Osteoblast (primary cell): ENCODE results near the gene CRYBG2. TPM values are rescaled to one million over a fixed set of nuclear protein-coding genes. Genes with fewer than 3 reads are reported as not detected.
A peak's percentile ranks its signal among the peaks of the same experiment; 100 is the strongest.
"Not testable (repeated sequence)": the region's sequence is repeated elsewhere in the genome, so short reads cannot be mapped to it uniquely, and the experiment has no call there.

Experiments
- DNase-seq: peaks from one replicate; pipeline ENCODE4 v3.0.0; 2011; ENCODE audit warnings: low spot score, mixed read lengths; ENCODE audit not compliant: insufficient read length; ENCODE audit errors: missing footprints
- H2AFZ ChIP-seq: 2 replicates; pipeline ENCODE4 v1.6.0; 2011; ENCODE audit warnings: mild to moderate bottlenecking, low read length
- H3K27ac ChIP-seq: 2 replicates; pipeline ENCODE4 v1.5.1; 2011; ENCODE audit warnings: mild to moderate bottlenecking, low read depth, low read length, moderate library complexity
- H3K27me3 ChIP-seq: 2 replicates; pipeline ENCODE4 v1.6.0; 2012; ENCODE audit warnings: mild to moderate bottlenecking, control low read depth, inconsistent platforms, low read length, moderate library complexity; ENCODE audit not compliant: insufficient read depth
- H3K36me3 ChIP-seq: 2 replicates; pipeline ENCODE4 v1.5.1; 2011; ENCODE audit warnings: mild to moderate bottlenecking, low read length, control low read depth, moderate library complexity; ENCODE audit not compliant: insufficient read depth
- H3K4me1 ChIP-seq: 2 replicates; pipeline ENCODE4 v1.5.1; 2011; ENCODE audit warnings: mild to moderate bottlenecking, low read length, control low read depth, moderate library complexity; ENCODE audit not compliant: insufficient read depth
- H3K4me2 ChIP-seq: 2 replicates; pipeline ENCODE4 v1.6.0; 2011; ENCODE audit warnings: mild to moderate bottlenecking, low read length; ENCODE audit not compliant: insufficient read depth
- H3K4me3 ChIP-seq: fragments of 200-600 bp; sonication (generic); 3 replicates; pipeline ENCODE4 v1.5.1; 2012; ENCODE audit warnings: mild to moderate bottlenecking, low read length, inconsistent platforms; ENCODE audit not compliant: insufficient read depth
- H3K79me2 ChIP-seq: 2 replicates; pipeline ENCODE4 v1.6.0; 2012; ENCODE audit warnings: mild to moderate bottlenecking, low read length, control low read depth, inconsistent platforms; ENCODE audit not compliant: insufficient read depth
- H3K9me3 ChIP-seq: 2 replicates; pipeline ENCODE4 v1.5.1; 2011; ENCODE audit warnings: low read depth, low read length, control low read depth
- H4K20me1 ChIP-seq: 2 replicates; pipeline ENCODE4 v1.6.0; 2012; ENCODE audit warnings: mild to moderate bottlenecking, low read length, control low read depth; ENCODE audit not compliant: insufficient read depth
- total RNA-seq: library from RNA; depleted of rRNA; stranded (reverse); fragments of >200 nt; gene quantifications from 2 replicates; pipeline ENCODE4 v1.2.3, GENCODE V29; 2012
- TF ChIP-seq, protein P1 (sequence below): IDR thresholded peaks from 2 replicates; pipeline ENCODE4 v1.5.1; 2011; ENCODE audit warnings: mild to moderate bottlenecking, low read depth, low read length, moderate library complexity; ENCODE audit errors: extremely low read depth

Gene CRYBG2
- total RNA-seq, 1 donor = not detected

DNA sequence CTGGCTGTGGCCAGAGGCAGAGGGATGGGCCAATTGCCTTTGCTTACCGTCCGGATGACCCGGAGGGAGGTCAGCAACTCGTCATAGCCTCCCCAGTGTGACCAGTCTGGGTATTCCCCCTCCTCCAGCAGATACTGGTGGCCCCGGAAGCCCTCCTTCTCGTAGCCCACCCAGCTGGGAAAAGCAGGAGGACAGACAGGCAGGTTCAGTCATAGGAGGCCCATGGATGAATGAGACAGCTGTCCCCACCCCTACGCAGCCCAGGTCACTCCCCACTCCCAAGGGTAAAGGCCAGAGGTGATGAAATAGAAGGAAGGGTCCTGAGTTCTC lies 16.8 kb downstream of the CRYBG2 start:
- Histone ChIP-seq H3K27me3 (peaks cover 21% of the 10 kb centered on the region), H2AFZ (no peak overlapping the region), H3K27ac (no peak overlapping the region), H3K4me2 (no peak overlapping the region), H3K79me2 (no peaks in the 10 kb centered on the region), H3K4me1 (peaks cover 7% of the 10 kb centered on the region), H3K4me3 (no peak overlapping the region), H3K36me3 (no peaks in the 10 kb centered on the region), H3K9me3 (no peaks in the 10 kb centered on the region), H4K20me1 (no peaks in the 10 kb centered on the region)
- TF ChIP-seq, protein P1, sequence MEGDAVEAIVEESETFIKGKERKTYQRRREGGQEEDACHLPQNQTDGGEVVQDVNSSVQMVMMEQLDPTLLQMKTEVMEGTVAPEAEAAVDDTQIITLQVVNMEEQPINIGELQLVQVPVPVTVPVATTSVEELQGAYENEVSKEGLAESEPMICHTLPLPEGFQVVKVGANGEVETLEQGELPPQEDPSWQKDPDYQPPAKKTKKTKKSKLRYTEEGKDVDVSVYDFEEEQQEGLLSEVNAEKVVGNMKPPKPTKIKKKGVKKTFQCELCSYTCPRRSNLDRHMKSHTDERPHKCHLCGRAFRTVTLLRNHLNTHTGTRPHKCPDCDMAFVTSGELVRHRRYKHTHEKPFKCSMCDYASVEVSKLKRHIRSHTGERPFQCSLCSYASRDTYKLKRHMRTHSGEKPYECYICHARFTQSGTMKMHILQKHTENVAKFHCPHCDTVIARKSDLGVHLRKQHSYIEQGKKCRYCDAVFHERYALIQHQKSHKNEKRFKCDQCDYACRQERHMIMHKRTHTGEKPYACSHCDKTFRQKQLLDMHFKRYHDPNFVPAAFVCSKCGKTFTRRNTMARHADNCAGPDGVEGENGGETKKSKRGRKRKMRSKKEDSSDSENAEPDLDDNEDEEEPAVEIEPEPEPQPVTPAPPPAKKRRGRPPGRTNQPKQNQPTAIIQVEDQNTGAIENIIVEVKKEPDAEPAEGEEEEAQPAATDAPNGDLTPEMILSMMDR = no peak
- peak; percentile 38 for DNase-seq

DNA sequence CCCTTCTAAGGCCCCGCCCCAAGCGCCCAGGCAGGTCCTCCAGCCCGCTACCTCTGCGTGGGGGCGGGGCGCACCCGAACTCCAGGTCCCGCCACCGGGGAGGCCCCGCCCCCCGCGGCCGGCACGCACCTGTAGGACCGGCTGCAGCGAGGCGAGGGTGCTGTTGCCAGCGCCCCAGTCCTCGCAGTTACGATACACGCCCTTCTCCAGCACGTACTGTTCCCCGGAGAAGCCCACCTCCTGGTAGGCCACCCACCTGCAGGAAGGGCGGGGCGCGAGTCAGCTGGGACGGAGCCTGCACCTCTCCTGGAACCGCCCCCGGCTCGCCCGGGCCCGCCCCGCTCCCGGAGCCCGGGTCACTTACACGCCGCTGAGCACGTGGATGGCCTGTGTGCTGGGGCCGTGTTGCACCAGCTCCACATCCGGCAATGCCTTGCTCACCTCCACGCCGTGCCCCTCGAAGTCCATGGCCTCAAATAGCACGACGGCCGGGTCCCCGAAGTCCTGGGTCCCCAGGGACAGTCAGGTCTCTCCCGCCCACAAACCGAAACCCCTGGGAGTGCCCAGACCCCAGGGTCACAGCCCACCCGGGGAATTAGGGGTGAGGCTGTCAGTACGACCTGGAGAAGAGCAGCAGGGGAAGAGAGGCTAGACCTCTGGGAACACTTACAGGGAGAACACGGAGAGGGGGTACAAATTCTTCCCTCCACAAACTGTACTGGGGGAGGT lies 17.3 kb downstream of the CRYBG2 start:
- Histone ChIP-seq H2AFZ (peak overlapping the region; percentile 47), H3K27ac (no peak overlapping the region), H3K27me3 (peaks cover 19% of the 10 kb centered on the region), H3K36me3 (no peaks in the 10 kb centered on the region), H3K4me3 (peak overlapping the region; percentile 69), H3K79me2 (no peaks in the 10 kb centered on the region), H3K4me1 (peaks cover 9% of the 10 kb centered on the region), H4K20me1 (no peaks in the 10 kb centered on the region), H3K9me3 (no peaks in the 10 kb centered on the region), H3K4me2 (peak overlapping the region; percentile 88)
- DNase-seq = peak; percentile 87
- TF ChIP-seq, protein P1 = no peak

DNA sequence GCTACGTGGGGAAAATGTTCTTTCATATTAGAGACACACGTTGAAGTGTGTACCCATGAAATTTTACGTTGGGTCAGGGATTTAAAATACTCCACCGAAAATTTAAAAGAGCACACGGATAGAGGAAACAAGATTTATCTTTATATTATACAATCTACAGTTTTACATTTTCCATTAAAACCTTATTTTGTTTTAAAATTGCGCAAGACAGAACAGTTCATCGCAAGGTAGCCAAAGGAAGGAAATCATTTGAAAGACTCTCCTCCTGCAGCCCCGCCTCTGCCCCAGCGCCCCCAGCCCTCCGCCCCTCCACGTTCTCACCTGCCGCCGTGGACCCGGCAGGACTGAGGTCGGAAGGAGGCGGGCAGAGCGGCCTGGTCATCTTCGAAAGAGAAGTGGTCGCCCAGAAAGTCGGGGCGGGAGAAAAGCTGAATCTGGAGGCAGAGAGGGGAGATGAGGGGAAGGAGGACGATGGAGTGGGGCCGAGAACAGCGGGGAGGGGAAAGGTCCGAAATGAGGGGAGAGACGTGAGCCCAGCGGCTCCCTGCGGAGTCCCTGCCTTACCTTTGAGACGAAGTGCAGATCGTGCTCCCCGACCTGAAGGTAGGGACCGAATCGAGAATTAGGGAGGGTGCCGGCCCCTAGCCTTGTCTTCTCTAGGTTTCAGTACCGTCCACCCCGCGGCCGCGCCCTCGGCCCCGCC lies 18.0 kb downstream of the CRYBG2 start:
- peak; percentile 73 for DNase-seq
- Histone ChIP-seq H3K4me2 (peak overlapping the region; percentile 88), H3K36me3 (no peaks in the 10 kb centered on the region), H3K27ac (no peak overlapping the region), H3K9me3 (no peaks in the 10 kb centered on the region), H3K4me3 (peak overlapping the region; percentile 69), H4K20me1 (no peaks in the 10 kb centered on the region), H3K4me1 (peaks cover 14% of the 10 kb centered on the region), H3K79me2 (no peaks in the 10 kb centered on the region), H3K27me3 (peaks cover 19% of the 10 kb centered on the region), H2AFZ (peak overlapping the region; percentile 85)
- TF ChIP-seq, protein P1 = no peak

DNA sequence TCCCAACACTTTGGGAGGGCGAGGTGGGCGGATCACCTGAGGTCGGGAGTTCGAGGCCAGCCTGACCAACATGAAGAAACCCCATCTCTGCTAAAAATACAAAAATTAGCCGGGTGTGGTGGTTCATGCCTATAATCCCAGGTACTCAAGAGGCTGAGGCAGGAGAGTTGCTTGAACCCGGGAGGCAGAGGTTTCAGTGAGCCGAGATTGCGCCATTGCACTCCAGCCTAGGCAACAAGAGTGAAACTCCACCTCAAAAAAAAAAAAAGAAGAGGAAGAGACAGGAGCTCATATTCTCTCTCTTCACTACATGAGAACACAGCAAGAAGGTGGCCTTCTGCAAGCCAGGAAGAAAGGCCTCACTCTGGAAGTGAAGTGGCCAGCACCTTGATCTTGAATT lies 20.6 kb downstream of the CRYBG2 start:
- H3K4me1 ChIP-seq = peaks cover 14% of the 10 kb centered on the region
- H3K9me3 ChIP-seq, H3K79me2 ChIP-seq, H4K20me1 ChIP-seq, DNase-seq, H3K4me2 ChIP-seq, H2AFZ ChIP-seq, H3K36me3 ChIP-seq, H3K4me3 ChIP-seq, H3K27ac ChIP-seq: not testable (repeated sequence)
- peaks cover 19% of the 10 kb centered on the region for H3K27me3 ChIP-seq
